GM12864 (cell line): ENCODE results near the gene HCK.
"Not testable (repeated sequence)": the region's sequence is repeated elsewhere in the genome, so short reads cannot be mapped to it uniquely, and the experiment has no call there.

Source experiments
- DNase-seq: peaks from one replicate; pipeline ENCODE4 v3.0.0-alpha.2; 2011; ENCODE audit warnings: low read depth
- H3K4me3 ChIP-seq: 2 replicates; pipeline ENCODE4 v1.5.1; 2011; ENCODE audit warnings: mild to moderate bottlenecking, low read depth, low read length, control low read depth
- TF ChIP-seq, protein P1 (sequence below): IDR thresholded peaks from 2 replicates; pipeline ENCODE4 v1.5.1; 2011; ENCODE audit warnings: low read depth, mild to moderate bottlenecking, moderate library complexity, low read length, control low read depth, inconsistent platforms; ENCODE audit errors: missing control alignments

Gene HCK

DNA sequence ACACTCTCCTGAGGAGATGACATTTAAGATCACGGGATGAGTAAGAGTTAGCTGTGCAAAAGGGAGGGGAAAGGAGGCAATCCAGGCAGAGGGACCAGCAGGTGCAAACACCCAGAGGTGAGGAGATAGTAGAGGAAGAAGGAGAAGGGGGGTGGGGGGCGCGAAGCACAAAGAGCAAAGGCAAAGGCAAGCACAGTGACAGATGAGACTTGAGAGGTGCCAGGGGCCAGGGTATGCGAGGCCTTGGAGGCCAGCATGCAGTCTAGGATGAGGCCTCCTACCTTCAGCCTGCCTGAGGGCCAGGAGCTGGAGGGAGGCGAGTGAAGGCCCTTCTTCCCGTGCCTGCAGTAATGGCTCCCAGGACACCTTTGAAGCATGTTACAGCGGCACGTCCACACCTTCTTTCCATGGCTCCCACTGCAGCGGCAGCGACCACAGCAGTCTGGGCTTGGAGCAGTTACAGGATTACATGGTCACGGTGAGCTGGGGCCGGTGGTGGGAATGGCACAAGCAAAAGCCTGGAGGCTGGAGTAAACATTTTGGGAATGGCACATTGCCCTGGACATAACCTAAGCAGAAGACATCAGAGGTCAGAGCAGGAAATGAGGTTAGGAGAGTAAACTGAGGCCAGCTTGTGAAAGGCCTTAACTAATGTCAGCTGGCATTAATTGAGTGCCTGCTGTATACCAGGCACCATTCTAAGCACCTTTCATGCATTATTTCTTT, 23.2 kb upstream of the HCK start:
- TF ChIP-seq, protein P1, sequence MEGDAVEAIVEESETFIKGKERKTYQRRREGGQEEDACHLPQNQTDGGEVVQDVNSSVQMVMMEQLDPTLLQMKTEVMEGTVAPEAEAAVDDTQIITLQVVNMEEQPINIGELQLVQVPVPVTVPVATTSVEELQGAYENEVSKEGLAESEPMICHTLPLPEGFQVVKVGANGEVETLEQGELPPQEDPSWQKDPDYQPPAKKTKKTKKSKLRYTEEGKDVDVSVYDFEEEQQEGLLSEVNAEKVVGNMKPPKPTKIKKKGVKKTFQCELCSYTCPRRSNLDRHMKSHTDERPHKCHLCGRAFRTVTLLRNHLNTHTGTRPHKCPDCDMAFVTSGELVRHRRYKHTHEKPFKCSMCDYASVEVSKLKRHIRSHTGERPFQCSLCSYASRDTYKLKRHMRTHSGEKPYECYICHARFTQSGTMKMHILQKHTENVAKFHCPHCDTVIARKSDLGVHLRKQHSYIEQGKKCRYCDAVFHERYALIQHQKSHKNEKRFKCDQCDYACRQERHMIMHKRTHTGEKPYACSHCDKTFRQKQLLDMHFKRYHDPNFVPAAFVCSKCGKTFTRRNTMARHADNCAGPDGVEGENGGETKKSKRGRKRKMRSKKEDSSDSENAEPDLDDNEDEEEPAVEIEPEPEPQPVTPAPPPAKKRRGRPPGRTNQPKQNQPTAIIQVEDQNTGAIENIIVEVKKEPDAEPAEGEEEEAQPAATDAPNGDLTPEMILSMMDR = no peak
- H3K4me3 ChIP-seq = no peak overlapping the region
- no peak for DNase-seq

DNA sequence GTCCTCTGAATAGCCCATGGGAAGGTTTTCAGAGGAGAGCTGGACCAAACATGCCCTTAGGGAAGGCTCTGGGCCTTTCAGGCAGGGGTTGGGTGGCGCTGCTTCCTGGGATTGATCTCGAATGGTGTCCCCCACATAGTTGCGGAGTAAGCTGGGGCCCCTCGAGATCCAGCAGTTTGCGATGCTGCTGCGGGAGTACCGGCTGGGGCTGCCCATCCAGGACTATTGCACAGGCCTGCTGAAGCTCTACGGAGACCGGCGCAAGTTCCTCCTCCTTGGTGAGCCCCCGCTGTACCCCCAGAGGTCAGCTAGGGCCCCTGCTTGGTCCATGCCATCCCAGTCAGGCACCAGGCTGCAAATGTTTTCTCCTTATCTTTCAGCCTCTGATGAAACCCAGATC, 22.5 kb upstream of the HCK start:
- DNase-seq = no peak
- TF ChIP-seq, protein P1 = no peak
- H3K4me3 ChIP-seq = no peak overlapping the region

DNA sequence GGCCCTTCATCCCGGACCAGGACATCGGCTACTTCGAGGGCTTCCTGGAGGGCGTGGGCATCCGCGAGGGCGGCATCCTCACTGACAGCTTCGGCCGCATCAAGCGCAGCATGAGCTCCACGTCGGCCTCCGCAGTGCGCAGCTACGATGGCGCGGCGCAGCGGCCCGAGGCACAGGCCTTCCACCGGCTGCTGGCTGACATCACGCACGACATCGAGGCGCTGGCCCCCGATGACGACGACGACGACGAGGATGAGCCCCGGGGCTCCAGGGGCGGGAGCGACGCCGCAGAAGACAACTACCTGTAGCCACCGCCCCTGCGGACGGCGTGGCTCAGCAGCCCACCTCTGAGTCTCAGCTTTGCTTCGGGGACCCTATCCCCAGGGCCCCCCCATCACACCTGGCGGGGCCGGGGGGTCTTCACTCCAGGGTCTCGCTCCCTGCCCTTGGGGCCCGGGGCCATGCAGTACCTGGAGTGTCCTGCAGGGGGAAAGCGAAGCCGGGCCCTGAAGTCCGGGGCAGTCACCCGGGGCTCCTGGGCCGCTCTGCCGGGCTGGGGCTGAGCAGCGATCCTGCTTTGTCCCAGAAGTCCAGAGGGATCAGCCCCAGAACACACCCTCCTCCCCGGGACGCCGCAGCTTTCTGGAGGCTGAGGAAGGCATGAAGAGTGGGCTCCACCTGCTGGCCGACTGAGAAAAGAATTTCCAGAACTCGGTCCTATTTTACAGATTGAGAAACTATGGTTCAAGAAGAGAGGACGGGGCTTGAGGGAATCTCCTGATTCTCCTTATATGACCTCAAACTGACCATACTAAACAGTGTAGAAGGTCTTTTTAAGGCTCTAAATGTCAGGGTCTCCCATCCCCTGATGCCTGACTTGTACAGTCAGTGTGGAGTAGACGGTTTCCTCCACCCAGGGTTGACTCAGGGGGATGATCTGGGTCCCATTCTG, 20.8 kb upstream of the HCK start:
- TF ChIP-seq, protein P1 = peak; percentile 99
- peak overlapping the region; percentile 37 for H3K4me3 ChIP-seq
- no peak for DNase-seq

DNA sequence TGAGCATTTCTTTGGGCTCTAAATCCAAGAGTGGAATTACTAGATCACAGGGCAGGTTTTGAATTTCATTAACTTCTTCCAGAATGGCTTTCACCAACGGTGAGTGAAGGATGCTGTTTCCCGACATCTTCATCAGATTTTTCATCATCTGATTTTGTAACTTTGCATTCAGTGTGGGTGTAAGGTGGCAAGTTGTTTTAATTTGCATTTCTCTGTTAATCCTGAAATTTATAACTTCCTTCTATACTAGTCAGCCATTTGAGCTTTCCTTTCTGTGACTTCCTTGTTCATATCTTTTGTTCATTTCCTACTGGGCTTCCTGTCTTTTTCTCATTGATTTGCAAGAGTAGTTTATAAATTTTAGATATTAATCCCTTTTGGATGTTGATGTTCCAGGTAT, 18.7 kb upstream of the HCK start:
- no peak overlapping the region for H3K4me3 ChIP-seq
- DNase-seq = no peak

DNA sequence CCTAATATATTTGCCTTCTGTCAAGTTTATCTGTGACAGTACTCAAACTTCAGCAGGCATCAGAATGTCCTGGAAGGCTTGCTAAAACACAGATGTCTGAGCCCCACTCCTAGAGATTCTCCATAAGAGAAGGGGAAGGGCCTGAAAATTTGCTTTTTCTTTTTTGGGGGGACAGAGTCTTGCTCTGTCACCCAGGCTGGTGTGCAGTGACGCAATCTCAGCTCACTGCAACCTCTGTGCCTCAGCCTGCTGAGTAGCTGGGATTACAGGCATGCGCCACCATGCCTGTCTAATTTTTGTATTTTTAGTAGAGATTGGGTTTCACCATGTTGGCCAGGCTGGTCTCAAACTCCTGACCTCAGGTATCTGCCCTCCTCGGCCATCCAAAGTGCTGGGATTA, 18.3 kb upstream of the HCK start:
- DNase-seq = not testable (repeated sequence)

More for the DNA sequence above, 18.7 kb upstream of the HCK start:
- TF ChIP-seq, protein P1 = no peak

DNA sequence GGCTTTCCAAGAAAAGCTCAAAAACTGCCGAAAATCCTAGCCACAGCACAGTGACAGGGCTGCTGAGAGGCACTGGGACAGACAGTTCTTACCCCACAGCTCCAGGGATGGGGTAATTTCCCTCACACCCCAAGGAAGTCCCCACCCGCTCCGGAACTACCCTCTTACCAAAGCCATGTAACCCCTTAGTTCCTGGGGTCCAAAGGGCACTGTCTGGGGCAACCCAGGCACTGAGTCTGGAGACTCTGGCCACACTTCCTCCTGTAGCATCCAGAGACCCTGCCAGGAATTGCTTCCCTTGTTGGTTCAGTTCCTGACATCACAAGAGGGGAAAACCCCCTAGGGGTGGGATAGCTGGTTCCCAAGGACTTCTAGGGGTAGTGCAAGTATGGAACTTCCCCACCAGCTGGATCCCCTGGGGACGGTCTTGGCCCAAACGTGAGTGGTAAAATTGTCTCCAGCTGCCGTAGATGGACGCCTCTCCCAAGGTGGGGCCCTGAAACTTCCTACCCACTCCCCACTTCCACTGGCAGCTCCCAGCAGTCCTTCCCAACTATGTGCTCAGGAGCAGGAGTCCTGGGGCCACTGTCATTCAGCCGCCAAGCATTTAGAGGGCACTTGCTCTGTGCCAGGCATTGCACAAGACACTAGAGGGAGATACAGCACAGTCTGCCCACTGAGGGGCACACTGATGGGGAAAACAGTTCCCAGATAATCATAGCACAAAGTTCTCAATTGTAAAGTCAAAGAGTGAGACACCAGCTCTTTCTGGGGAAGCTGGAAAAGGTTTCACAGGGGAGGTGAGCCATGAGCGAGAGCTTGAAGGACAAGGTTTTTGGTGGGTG, 17.2 kb upstream of the HCK start:
- H3K4me3 ChIP-seq = no peak overlapping the region
- DNase-seq = no peak

More for the DNA sequence above, 18.3 kb upstream of the HCK start:
- H3K4me3 ChIP-seq = not testable (repeated sequence)

More for the DNA sequence above, 17.2 kb upstream of the HCK start:
- TF ChIP-seq, protein P1 = peak; percentile 67
